ENCODE results near the gene ARID4B. TPM values are rescaled to one million over a fixed set of nuclear protein-coding genes. Genes with fewer than 3 reads are reported as not detected.

The ARID4B gene
- polyA plus RNA-seq, 1 donor from 2014 or later, result 49.3 TPM

GRCh38 chr1:235357485-235358373 lies 29.8 kb upstream of the ARID4B start:
- Histone ChIP-seq H4K20me1 (ENCODE audit: insufficient read depth) (no peaks in the 10 kb centered on the region), H2AFZ (ENCODE audit: low read depth, low read length) (no peak overlapping the region), H3K27ac (ENCODE audit: low read length) (no peak overlapping the region), H3K27me3 (ENCODE audit: insufficient read depth, low read depth, low read length) (no peaks in the 10 kb centered on the region), H3F3A (ENCODE audit: insufficient read depth, low read length, poor library complexity, severe bottlenecking) (no peaks in the 10 kb centered on the region), H3K4me3 (ENCODE audit: low read length) (no peak overlapping the region), H3K9ac (ENCODE audit: low read length) (no peak overlapping the region), H3K9me2 (ENCODE audit: insufficient read depth, low read length) (no peaks in the 10 kb centered on the region), H3K79me2 (replicated peaks; ENCODE audit: insufficient read depth, low read length) (no peaks in the 10 kb centered on the region), H3K9me3 (ENCODE audit: low read length) (no peaks in the 10 kb centered on the region), H3K4me2 (ENCODE audit: low read length) (no peak overlapping the region), H3K36me3 (ENCODE audit: insufficient read depth, low read length) (no peaks in the 10 kb centered on the region)
- no peak for TF ChIP-seq EZH2 (IDR thresholded peaks at IDR 0.05; ENCODE audit: borderline replicate concordance, insufficient read depth, low read length, poor library complexity, severe bottlenecking)
- TF ChIP-seq SMC3 (conservative IDR thresholded peaks at IDR 0.05; ENCODE audit: poor library complexity), result no peak
- no peak for TF ChIP-seq TAF1 (IDR thresholded peaks at IDR 0.05; ENCODE audit: low read depth)
- no peak for TF ChIP-seq REST (IDR thresholded peaks at IDR 0.05; ENCODE audit: borderline replicate concordance)
- TF ChIP-seq EP300 (conservative IDR thresholded peaks at IDR 0.05; ENCODE audit: poor library complexity, severe bottlenecking), result no peak
- no peak for TF ChIP-seq POLR2AphosphoS5 (IDR thresholded peaks at IDR 0.05)
- no peak for TF ChIP-seq CTCF (IDR thresholded peaks at IDR 0.05; ENCODE audit: poor library complexity, severe bottlenecking)
- no peak for TF ChIP-seq MXI1 (conservative IDR thresholded peaks at IDR 0.05; ENCODE audit: poor library complexity, severe bottlenecking)
- no peak for TF ChIP-seq RAD21 (conservative IDR thresholded peaks at IDR 0.05)

GRCh38 chr1:235351898-235352297 lies 23.9 kb upstream of the ARID4B start:
- Histone ChIP-seq H3K9me2 (ENCODE audit: insufficient read depth, low read length) (no peaks in the 10 kb centered on the region), H2AFZ (ENCODE audit: low read depth, low read length) (no peak overlapping the region), H4K20me1 (ENCODE audit: insufficient read depth) (no peaks in the 10 kb centered on the region), H3K9me3 (ENCODE audit: low read length) (no peaks in the 10 kb centered on the region), H3K79me2 (replicated peaks; ENCODE audit: insufficient read depth, low read length) (no peaks in the 10 kb centered on the region), H3K27me3 (ENCODE audit: insufficient read depth, low read depth, low read length) (no peaks in the 10 kb centered on the region), H3K4me2 (ENCODE audit: low read length) (no peak overlapping the region), H3K4me3 (ENCODE audit: low read length) (no peak overlapping the region), H3K9ac (ENCODE audit: low read length) (no peak overlapping the region), H3F3A (ENCODE audit: insufficient read depth, low read length, poor library complexity, severe bottlenecking) (no peaks in the 10 kb centered on the region), H3K27ac (ENCODE audit: low read length) (no peak overlapping the region), H3K36me3 (ENCODE audit: insufficient read depth, low read length) (no peaks in the 10 kb centered on the region)
- no peak for TF ChIP-seq REST (IDR thresholded peaks at IDR 0.05; ENCODE audit: borderline replicate concordance)
- TF ChIP-seq POLR2AphosphoS5 (IDR thresholded peaks at IDR 0.05), result no peak
- no peak for TF ChIP-seq RAD21 (conservative IDR thresholded peaks at IDR 0.05)
- TF ChIP-seq TAF1 (IDR thresholded peaks at IDR 0.05; ENCODE audit: low read depth), result no peak
- TF ChIP-seq SMC3 (conservative IDR thresholded peaks at IDR 0.05; ENCODE audit: poor library complexity), result no peak
- no peak for TF ChIP-seq CTCF (IDR thresholded peaks at IDR 0.05; ENCODE audit: poor library complexity, severe bottlenecking)

Data from neural cell (in vitro differentiated cells).